HG03064 (cell line): Measurements from ENCODE around the gene FGR.

Experiments
- ATAC-seq: cut with Tn5 transposase; IDR thresholded peaks from one replicate; pipeline ENCODE4 v1.9.1; 2021; ENCODE audit warnings: low read depth; ENCODE audit not compliant: unreplicated experiment

The FGR gene

GRCh38 chr1:27618341-27619082 lies 16.5 kb downstream of the FGR start:
- no peak for ATAC-seq

- no peak for ATAC-seq
Observed at GRCh38 chr1:27617420-27617819, 17.6 kb downstream of the FGR start.

GRCh38 chr1:27616441-27616840 lies 18.5 kb downstream of the FGR start:
- ATAC-seq, result no peak

GRCh38 chr1:27615346-27616192 lies 19.4 kb downstream of the FGR start:
- ATAC-seq, result no peak

GRCh38 chr1:27614625-27615344 lies 20.2 kb downstream of the FGR start:
- ATAC-seq, result no peak

- no peak for ATAC-seq
Observed at GRCh38 chr1:27614043-27614624, 20.9 kb downstream of the FGR start.

- no peak for ATAC-seq
Observed at GRCh38 chr1:27612718-27613117, 22.3 kb downstream of the FGR start.

- ATAC-seq, result no peak
Observed at GRCh38 chr1:27611450-27611849, 23.5 kb downstream of the FGR start.

- no peak for ATAC-seq
Observed at GRCh38 chr1:27609618-27610240, 25.3 kb downstream of the FGR start.

GRCh38 chr1:27609210-27609555 lies 25.8 kb downstream of the FGR start:
- no peak for ATAC-seq

- no peak for ATAC-seq
Observed at GRCh38 chr1:27607239-27607804, 27.7 kb downstream of the FGR start.

- no peak for ATAC-seq
Observed at GRCh38 chr1:27606708-27607238, 28.2 kb downstream of the FGR start.

- no peak for ATAC-seq
Observed at GRCh38 chr1:27605796-27606707, 28.9 kb downstream of the FGR start.

GRCh38 chr1:27605300-27605766 lies 29.7 kb downstream of the FGR start:
- ATAC-seq, result no peak

GRCh38 chr1:27604579-27605299 lies 30.2 kb downstream of the FGR start:
- no peak for ATAC-seq

GRCh38 chr1:27603681-27604578 lies 31.1 kb downstream of the FGR start, which contains the start of gene AHDC1:
TSS of gene AHDC1 (minus strand) at chr1:27604144. CDS start at chr1:27552115, 52,029 bp downstream.
- ATAC-seq, result no peak

- no peak for ATAC-seq
Observed at GRCh38 chr1:27603309-27603680, 31.7 kb downstream of the FGR start.
